CD4-positive, alpha-beta T cell treated with Interleukin-6 at 100 ng/mL for 8 hours (primary cell): ENCODE measurements around the gene FBXW2.
A peak's percentile ranks its signal among the peaks of the same experiment; 100 is the strongest.
"Not testable (repeated sequence)": the region's sequence is repeated elsewhere in the genome, so short reads cannot be mapped to it uniquely, and the experiment has no call there.

Experiments
- DNase-seq: peaks from one replicate; pipeline ENCODE4 v3.0.0-alpha.2; 2020; ENCODE audit warnings: mixed read lengths, low spot score

FBXW2 gene, protein sequence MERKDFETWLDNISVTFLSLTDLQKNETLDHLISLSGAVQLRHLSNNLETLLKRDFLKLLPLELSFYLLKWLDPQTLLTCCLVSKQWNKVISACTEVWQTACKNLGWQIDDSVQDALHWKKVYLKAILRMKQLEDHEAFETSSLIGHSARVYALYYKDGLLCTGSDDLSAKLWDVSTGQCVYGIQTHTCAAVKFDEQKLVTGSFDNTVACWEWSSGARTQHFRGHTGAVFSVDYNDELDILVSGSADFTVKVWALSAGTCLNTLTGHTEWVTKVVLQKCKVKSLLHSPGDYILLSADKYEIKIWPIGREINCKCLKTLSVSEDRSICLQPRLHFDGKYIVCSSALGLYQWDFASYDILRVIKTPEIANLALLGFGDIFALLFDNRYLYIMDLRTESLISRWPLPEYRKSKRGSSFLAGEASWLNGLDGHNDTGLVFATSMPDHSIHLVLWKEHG

GRCh38 chr9:120792898-120793765 lies at the start of gene FBXW2:
TSS of gene FBXW2 (minus strand) at chr9:120793416. CDS start at chr9:120788258, 5,158 bp downstream.
- DNase-seq: peak; percentile 81

- DNase-seq: no peak
Measured at GRCh38 chr9:120841930-120842684, 48.9 kb upstream of the FBXW2 start.

DNA sequence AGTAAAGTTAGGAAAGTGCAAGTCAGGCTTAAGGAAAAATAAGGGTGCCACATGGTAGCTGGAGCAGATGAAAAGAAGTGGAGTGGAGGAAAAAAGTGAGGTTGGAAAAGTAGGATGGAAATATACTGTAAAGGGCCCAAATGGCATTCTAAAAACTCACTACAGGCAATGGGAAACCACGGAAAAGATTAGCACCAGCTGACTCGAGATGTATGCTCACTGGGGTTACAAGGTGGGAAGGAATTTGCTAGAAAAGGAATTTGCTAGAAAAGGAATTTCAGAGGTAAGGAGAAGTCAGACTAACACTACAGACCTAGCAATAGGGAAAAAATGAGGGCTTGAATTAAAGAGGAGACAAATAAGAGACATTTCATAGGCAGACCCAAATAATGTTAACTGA lies 45.9 kb upstream of the FBXW2 start:
- no peak for DNase-seq

GRCh38 chr9:120837921-120838320 lies 44.7 kb upstream of the FBXW2 start:
- no peak for DNase-seq

DNA sequence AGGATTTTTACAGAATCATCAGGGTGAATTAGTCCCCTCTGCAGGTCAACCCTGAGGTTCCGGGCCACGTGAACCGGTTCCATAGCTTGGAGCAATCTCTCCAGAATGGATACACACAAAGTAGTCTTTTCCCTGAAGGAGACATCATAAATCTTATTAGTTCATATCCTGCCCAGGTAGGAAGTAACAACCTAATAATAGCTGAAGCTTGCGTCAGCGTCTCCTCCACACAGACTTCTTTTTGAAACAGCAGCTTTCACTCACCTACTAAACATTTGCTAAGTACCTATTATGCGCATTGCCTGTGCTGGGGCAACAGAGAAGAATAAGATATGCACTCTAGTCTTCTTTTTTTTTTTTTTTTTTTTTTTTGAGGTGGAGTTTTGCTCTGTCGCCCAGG lies 40.1 kb upstream of the FBXW2 start:
- DNase-seq: no peak

DNA sequence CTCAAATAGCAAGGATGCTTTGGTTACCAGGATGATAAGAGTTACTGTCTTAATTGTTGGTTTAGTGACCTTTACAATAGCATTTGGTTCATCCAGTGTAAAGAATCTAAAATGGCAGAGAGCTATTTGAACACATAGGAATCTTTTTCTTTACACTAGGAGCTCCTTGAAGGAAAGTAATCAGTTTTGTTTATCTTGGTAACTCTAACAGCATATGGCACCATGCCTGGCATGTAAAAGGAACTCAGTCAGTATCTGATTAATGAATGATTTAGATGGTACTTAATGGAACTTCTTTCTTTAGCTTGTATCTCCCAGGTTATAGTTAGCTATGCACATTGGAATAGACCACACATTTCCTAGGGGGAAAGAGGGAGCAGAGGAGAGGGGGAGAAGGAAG lies 39.6 kb upstream of the FBXW2 start:
- no peak for DNase-seq

GRCh38 chr9:120830865-120831264 lies 37.6 kb upstream of the FBXW2 start:
- no peak for DNase-seq

DNA sequence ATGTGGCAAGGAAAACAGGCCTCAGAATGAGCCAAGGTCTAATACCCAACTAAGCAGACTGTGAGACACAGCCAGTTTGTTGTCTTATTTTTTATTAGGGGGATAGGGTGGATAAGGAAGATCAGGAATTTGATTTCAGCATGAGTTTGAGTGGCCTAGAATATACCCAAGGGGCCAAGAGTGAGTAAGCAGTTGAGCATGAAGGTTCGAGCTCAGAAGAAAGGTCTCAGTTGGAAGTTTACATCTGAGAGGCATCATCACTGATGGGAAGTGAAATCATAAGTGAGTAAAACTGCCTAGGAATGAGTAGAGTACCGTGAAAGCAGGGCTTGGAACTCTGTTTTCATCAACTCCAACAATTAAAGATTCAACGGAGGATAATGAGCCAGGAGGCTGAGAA lies 36.9 kb upstream of the FBXW2 start:
- no peak for DNase-seq

DNA sequence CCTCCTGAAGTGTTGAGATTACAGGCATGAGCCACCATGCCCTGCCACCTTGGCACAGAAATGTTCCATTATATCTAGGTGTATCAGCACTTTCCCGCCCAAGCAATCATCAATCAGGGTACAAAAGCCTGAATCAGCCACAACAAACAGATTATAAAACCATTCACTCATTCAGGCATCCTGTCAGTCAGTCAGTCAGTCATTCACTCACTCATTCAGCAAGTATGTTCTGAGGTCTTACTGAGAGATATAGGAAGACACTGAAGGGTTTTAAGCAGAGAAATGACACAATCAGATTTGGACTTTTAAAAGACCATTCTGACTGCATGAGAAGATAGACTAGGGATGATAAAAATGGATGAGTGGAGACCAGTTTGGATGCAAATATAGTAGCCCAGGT lies 36.4 kb upstream of the FBXW2 start:
- no peak for DNase-seq

DNA sequence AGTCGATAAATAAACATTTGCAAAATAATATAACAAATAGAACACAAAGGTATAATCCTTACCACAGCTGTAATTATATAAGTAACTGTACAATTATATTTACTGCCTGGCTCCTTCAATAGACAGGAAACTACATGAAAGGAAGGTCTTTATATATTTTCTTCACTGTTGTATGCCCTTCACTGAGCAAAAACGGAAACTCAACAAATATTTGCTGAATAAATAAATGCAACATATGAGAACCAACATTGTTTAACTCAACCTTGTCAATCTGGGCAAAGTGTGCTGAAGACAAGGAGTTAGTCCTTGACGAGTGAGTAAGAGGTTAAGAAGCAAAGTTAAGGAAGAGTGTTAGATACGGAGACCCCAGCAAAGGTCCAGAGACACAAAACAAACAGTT lies 26.9 kb upstream of the FBXW2 start:
- DNase-seq: no peak

GRCh38 chr9:120818595-120818994 lies 25.4 kb upstream of the FBXW2 start:
- no peak for DNase-seq

- no peak for DNase-seq
Measured at GRCh38 chr9:120815075-120815474, 21.9 kb upstream of the FBXW2 start.

DNA sequence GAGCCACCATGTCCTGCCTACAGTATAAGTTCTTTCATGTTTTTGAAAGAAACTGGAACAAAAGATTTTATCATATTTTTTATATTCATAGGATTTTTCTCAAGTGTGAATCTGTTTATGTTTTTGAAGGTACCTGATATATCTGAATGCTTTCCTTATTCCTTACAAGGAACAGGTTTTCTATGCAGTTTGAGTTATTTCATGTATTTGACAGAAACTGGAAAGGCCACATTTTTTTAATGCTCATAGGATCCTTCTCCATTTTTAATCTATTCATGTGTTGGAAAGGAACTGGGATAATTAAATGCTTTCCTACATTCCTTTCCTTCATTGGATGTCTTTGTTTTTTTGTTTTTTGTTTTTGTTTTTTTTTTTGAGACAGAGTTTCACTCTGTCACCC lies 15.7 kb upstream of the FBXW2 start:
- DNase-seq: no peak

GRCh38 chr9:120807607-120808379 lies 14.6 kb upstream of the FBXW2 start:
- DNase-seq: no peak

GRCh38 chr9:120804784-120805363 lies 11.7 kb upstream of the FBXW2 start:
- DNase-seq: not testable (repeated sequence)

GRCh38 chr9:120801441-120801840 lies 8.2 kb upstream of the FBXW2 start:
- DNase-seq: no peak

GRCh38 chr9:120791161-120791560 lies 2.1 kb downstream of the FBXW2 start:
- DNase-seq: no peak

GRCh38 chr9:120787933-120788332 lies 5.3 kb downstream of the FBXW2 start:
- DNase-seq: no peak

DNA sequence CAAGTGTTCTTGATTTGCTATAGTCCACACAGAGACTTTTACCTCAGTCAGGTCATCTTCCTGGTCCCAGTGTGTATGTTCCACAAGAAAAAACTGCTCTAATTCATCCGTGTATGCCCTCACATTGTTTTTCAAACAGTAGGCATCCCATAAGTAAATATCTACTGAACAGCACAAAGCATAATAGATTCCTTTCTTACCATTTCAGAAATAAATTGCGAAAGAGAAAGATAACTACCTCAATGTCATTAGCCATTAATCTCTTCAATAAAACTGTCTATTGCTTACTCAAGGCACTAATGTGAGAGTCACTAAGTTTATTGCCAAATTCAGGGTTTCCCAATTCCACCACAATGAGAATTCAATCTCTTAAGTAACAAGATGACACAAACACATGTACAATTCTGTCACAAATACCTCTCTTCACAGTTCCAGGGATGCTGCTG lies 9.6 kb downstream of the FBXW2 start:
- no peak for DNase-seq

- DNase-seq: no peak
Measured at GRCh38 chr9:120781236-120781635, 12.0 kb downstream of the FBXW2 start.

DNA sequence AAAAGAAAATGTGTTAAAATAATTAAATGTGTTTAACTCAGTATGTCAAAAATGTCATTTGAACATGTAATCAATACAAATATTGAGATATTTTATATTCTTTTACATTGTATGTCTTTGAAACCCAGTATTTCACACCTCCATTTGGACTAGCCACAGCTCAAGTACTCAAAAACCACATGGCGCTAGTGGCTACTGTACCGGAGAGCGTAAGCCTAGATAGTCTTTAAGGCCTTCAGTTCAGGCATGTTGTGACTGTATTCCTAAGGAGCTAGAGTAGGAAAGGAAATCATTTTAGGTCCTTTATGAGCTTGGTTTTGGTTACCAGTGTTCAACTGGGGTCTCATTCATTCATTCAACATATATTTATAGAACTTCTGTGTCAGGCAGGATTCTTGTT lies 12.8 kb downstream of the FBXW2 start:
- DNase-seq: no peak
